ENCODE measurements around the gene TCF7.

DNA sequence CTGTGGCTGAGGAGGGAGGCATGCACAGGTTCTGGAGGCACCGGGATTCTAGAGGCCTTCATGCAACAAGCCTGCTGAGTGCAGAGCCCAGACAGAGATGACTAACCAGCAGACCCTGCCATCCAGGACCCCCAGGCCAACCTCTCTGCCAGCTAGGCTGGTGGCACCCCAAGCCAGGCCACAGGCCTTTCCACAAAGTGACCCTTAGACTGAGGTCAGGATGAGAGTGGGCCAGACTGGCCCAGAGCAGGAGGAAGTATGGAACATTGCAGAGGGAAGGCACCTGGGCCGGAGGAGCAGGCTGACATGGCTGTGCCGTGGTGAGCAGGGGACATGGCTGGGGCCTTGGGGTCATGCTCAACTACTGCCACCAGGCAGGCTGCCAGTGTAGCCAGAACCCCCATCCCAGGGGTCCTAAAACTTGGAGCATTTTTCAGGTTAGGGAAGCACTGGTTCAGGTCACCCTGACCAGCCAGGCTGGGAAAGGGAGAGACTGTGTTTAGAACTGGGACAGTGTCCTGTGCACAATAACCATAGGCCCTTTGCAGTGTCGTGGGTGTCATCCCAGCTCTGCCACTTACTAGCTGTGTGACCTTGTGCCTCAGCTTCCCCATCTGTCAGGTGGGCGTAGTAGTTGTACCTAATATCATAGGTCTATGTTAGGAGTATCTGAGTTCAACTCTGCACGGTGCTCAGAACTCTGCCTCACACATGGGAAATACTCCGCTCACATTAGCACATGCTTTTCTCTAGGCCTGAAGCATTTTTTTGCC is 17.3 kb downstream of the TCF7 start:
- TF ChIP-seq, protein P1, sequence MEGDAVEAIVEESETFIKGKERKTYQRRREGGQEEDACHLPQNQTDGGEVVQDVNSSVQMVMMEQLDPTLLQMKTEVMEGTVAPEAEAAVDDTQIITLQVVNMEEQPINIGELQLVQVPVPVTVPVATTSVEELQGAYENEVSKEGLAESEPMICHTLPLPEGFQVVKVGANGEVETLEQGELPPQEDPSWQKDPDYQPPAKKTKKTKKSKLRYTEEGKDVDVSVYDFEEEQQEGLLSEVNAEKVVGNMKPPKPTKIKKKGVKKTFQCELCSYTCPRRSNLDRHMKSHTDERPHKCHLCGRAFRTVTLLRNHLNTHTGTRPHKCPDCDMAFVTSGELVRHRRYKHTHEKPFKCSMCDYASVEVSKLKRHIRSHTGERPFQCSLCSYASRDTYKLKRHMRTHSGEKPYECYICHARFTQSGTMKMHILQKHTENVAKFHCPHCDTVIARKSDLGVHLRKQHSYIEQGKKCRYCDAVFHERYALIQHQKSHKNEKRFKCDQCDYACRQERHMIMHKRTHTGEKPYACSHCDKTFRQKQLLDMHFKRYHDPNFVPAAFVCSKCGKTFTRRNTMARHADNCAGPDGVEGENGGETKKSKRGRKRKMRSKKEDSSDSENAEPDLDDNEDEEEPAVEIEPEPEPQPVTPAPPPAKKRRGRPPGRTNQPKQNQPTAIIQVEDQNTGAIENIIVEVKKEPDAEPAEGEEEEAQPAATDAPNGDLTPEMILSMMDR (IDR thresholded peaks at IDR 0.05 in 4 of 5, conservative IDR thresholded peaks at IDR 0.05 in 1 of 5) = no peak
- no peak for TF ChIP-seq POLR2A (IDR thresholded peaks at IDR 0.05)
